Colonic mucosa (tissue), 4 donors: ENCODE results near the gene AMN. TPM values are rescaled to one million over a fixed set of nuclear protein-coding genes. Genes with fewer than 3 reads are reported as not detected.

Source experiments
- DNase-seq: peaks from one replicate; pipeline ENCODE4 v3.0.0-alpha.2; 2020
- H3K27ac ChIP-seq: fragments of 200-600 bp; one replicate; pipeline ENCODE4 v1.8.0; 2021
- H3K27me3 ChIP-seq: fragments of 200-600 bp; one replicate; pipeline ENCODE4 v1.8.0; 2021
- H3K36me3 ChIP-seq: fragments of 200-600 bp; one replicate; pipeline ENCODE4 v1.8.0; 2021
- H3K4me1 ChIP-seq: fragments of 200-600 bp; one replicate; pipeline ENCODE4 v1.8.0; 2021; ENCODE audit warnings: mild to moderate bottlenecking
- H3K4me3 ChIP-seq: fragments of 200-600 bp; one replicate; pipeline ENCODE4 v1.8.0; 2021
- H3K9ac ChIP-seq, 2 donors: one replicate each; pipeline ENCODE4 v1.7.0; 2013; ENCODE audit warnings: control low read depth in 2 of 2, low read depth in 2 of 2, low read length in 2 of 2
- H3K9me3 ChIP-seq: fragments of 200-600 bp; one replicate; pipeline ENCODE4 v1.8.0; 2021
- CTCF ChIP-seq: fragments of 200-600 bp; IDR thresholded peaks from one replicate; pipeline ENCODE4 v1.8.0; 2022; ENCODE audit warnings: antibody characterized with exemption, mild to moderate bottlenecking
- intact Hi-C: fragments of 100-400 bp; cut with DNase I; formaldehyde crosslinking; loops from one replicate; pipeline ENCODE4 v1.14.1; 2022
- total RNA-seq, 2 donors: library from RNA; stranded (reverse); fragmentation: NEBNext Ultra II Directional in 1 of 2; extraction: Animal tissue kit (Norgen Biotek cat#: 25700) in 1 of 2; gene quantifications; one replicate each; pipeline ENCODE4 v1.2.1, GENCODE V29; 2021
- donor health status: healthy.
- donor health status: DM: no; HTN: no; CAD: no.
- donor health status: DM: no; HTN: no; CAD: no.

Gene AMN
- total RNA-seq, 2 donors from 2014 or later = 186 to 239 TPM

GRCh38 chr14:102943454-102943853, 21.0 kb downstream of the AMN start:
- H3K4me1 ChIP-seq = no peaks in the 10 kb centered on the region
- intact Hi-C loops = no loop called here
- no peak for TF ChIP-seq CTCF
- no peak overlapping the region for H3K4me3 ChIP-seq
- H3K27me3 ChIP-seq = no peaks in the 10 kb centered on the region
- DNase-seq = no peak
- H3K27ac ChIP-seq = no peak overlapping the region
- H3K36me3 ChIP-seq = peaks cover 17% of the 10 kb centered on the region
- no peaks in the 10 kb centered on the region for H3K9me3 ChIP-seq
- H3K9ac ChIP-seq = no peak overlapping the region

GRCh38 chr14:102943979-102944378, 21.5 kb downstream of the AMN start:
- Histone ChIP-seq H3K27me3 (no peaks in the 10 kb centered on the region), H3K9ac (no peak overlapping the region), H3K36me3 (peaks cover 21% of the 10 kb centered on the region), H3K9me3 (no peaks in the 10 kb centered on the region), H3K27ac (no peak overlapping the region), H3K4me3 (no peak overlapping the region), H3K4me1 (no peaks in the 10 kb centered on the region)
- TF ChIP-seq CTCF = no peak
- intact Hi-C loops = no loop called here
- DNase-seq = no peak

- Histone ChIP-seq H3K4me1 (no peaks in the 10 kb centered on the region), H3K27ac (no peak overlapping the region), H3K9ac (no peak overlapping the region), H3K27me3 (no peaks in the 10 kb centered on the region), H3K9me3 (no peaks in the 10 kb centered on the region), H3K36me3 (peaks cover 23% of the 10 kb centered on the region), H3K4me3 (no peak overlapping the region)
- intact Hi-C loops = no loop called here
- no peak for DNase-seq
- TF ChIP-seq CTCF = no peak
Observed at GRCh38 chr14:102944448-102945330, 22.2 kb downstream of the AMN start.

GRCh38 chr14:102945346-102946130, 23.1 kb downstream of the AMN start:
- H3K27me3 ChIP-seq = no peaks in the 10 kb centered on the region
- intact Hi-C loops = no loop called here
- no peak overlapping the region for H3K27ac ChIP-seq
- TF ChIP-seq CTCF = no peak
- H3K9me3 ChIP-seq = no peaks in the 10 kb centered on the region
- H3K9ac ChIP-seq = no peak overlapping the region
- no peak overlapping the region for H3K4me3 ChIP-seq
- no peaks in the 10 kb centered on the region for H3K4me1 ChIP-seq
- H3K36me3 ChIP-seq = peaks cover 23% of the 10 kb centered on the region
- DNase-seq = no peak

- DNase-seq = no peak
- H3K4me1 ChIP-seq = no peaks in the 10 kb centered on the region
- peaks cover 23% of the 10 kb centered on the region for H3K36me3 ChIP-seq
- H3K27me3 ChIP-seq = no peaks in the 10 kb centered on the region
- H3K27ac ChIP-seq = no peak overlapping the region
- no peak for TF ChIP-seq CTCF
- H3K4me3 ChIP-seq = no peak overlapping the region
- intact Hi-C loops = no loop called here
- H3K9me3 ChIP-seq = no peaks in the 10 kb centered on the region
- H3K9ac ChIP-seq = no peak overlapping the region
Observed at GRCh38 chr14:102947321-102948103, 25.0 kb downstream of the AMN start.
